GM19452 (cell line): Measurements from ENCODE around the gene TCEAL9.
"Not testable (repeated sequence)": the region's sequence is repeated elsewhere in the genome, so short reads cannot be mapped to it uniquely, and the experiment has no call there.

Source experiments
- ATAC-seq: cut with Tn5 transposase; IDR thresholded peaks from one replicate; pipeline ENCODE4 v1.9.1; 2021; ENCODE audit not compliant: unreplicated experiment

Gene TCEAL9

GRCh38 chrX:103372886-103373285, 16.6 kb downstream of the TCEAL9 start:
- no peak for ATAC-seq

- ATAC-seq: no peak
Measured at GRCh38 chrX:103373581-103373980, 17.3 kb downstream of the TCEAL9 start.

DNA sequence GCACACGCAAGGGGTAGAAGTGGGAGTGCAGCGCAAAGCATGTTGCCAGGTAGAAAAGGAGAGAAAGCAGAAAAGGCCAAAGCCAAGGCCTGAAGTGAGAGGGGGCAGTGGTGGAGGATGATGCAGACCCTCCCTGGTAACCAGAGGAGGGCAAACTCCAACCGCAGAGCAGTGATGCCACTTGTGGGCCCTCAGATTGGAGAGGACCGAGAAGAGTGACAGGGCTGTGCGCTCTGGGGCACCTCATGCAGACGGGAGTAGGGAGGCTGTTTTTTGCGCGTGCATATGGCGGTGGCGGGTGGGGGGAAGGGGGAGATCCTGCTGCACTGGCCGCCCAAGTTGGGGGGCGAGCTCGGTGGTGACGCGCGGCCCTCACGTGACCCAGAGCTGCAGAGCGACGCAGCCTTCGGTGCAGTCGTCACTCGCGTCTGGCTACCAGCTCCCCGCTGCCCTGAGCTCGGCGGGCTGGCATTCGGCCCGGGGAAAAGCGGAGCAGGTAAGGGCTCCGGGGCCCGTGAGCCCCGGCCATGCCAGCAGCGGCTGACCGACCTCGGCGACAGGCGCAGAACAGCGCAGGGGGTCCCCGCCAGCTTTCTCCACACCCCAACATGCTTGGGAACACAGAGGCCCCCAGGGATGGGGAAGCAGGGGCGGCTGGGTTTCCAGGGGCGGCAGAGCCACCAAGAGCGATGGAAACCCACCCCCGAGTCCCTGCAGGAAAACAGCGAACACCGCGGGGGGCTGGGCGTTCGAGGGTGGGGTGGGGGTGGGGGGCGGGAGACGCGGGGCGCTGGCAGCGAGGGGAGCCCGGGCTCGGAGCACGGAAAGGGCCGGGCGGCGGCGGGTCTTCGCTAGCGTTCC, 20.0 kb downstream of the TCEAL9 start, which contains the start of gene BEX3:
Gene BEX3, plus strand, starts transcription at position 421 of the 861 bp plus-strand sequence. CDS start 984 bp downstream, outside the sequence.
- no peak for ATAC-seq

- ATAC-seq: no peak
Measured at GRCh38 chrX:103376979-103377324, 20.6 kb downstream of the TCEAL9 start.

GRCh38 chrX:103378990-103379389, 22.7 kb downstream of the TCEAL9 start:
- no peak for ATAC-seq

DNA sequence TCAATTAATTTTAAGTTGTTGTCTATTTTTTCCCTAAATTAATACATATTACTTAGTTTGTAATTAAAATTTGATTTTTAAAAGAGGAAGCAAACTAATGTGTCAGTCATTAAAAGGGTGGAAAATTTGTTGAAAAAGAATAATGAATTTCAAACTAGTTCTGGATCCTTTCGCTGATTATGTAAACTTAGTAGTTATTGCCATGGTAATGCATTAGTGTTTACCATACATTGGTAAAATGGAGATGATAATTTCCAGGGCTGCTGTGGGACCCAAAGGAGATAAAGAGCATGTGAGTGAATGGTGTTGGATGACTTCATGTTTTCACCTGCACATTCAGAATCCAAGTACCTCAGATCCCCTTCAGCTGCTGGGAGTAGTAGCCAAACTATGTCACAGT, 26.6 kb downstream of the TCEAL9 start:
- ATAC-seq: no peak

GRCh38 chrX:103384672-103385071, 28.4 kb downstream of the TCEAL9 start:
- no peak for ATAC-seq

- not testable (repeated sequence) for ATAC-seq
Measured at GRCh38 chrX:103385283-103385830, 29.1 kb downstream of the TCEAL9 start.

DNA sequence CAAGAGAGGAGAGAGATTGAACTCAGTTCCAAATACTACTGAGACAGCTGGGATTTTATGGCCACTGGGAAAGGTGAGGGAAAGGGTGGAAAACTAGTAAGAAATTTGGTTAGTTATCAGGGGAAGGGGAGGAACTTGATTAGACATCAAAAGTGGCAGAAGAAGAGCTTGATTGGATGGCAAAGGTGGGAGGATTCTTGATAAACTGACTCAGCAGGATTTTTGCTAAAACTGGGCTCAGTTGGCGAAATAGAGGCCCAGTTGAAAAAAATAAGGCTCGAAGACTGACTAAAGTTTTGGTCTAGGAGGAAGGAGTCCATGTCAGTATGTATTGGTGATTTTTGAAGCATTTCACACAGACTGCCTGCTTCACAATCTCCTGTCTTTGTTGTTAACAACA, 30.0 kb downstream of the TCEAL9 start:
- ATAC-seq: no peak

DNA sequence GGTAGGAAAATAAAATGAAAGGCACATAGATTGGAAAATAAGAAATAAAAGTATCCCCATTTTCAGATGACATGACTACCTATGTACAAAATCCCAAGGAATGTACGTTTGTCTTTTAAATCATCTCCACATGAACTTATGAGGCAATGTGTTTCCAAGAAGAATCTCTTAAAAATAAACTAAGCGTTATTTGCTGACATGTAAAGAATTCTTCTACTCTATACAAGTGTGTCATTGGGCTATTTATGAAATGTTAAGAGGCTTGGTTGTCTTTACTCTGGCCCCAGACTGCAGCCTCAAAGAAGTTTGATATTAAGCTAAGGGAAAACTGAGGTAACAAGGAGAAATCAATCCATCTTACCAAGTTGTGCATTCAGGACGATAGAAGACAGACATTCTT, 37.2 kb downstream of the TCEAL9 start:
- no peak for ATAC-seq

DNA sequence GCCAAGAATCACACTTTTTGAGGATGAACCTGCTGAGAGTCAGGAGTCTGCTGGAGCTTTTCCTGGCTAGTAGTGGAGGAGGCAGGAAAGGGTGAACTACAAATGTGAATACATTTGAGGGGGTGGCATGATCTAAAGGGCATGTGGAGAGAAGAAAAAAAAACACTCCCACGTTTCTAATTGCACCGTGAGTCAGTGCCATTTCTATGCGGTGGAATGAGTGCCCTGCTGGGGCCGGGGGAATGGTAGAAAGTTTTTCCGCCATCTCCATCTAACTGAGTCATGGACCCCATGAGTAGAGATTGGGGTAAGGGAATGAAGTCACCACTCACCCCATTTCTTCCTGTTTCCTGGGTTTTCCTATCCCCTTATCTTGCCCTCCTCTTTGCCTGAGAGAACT, 39.9 kb downstream of the TCEAL9 start:
- ATAC-seq: no peak

DNA sequence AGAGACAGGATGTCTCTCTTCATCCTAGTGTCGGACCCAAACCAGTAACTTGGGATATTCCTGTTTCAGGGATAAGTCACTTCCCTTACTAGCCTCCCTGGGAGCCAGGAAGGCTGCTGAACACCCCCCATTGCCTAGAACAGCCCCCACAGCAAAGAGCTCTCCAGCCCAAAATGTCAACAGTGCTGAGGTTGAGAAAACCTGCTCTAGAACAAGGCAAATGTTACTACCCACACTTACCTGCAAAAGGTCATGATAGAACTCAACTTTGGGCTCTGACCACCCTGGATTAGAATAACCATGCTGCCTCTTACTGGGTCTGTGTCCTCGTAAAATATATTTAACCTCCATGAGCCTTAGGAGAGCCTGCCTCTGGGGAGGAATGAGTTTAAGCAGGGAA, 40.4 kb downstream of the TCEAL9 start:
- ATAC-seq: no peak

DNA sequence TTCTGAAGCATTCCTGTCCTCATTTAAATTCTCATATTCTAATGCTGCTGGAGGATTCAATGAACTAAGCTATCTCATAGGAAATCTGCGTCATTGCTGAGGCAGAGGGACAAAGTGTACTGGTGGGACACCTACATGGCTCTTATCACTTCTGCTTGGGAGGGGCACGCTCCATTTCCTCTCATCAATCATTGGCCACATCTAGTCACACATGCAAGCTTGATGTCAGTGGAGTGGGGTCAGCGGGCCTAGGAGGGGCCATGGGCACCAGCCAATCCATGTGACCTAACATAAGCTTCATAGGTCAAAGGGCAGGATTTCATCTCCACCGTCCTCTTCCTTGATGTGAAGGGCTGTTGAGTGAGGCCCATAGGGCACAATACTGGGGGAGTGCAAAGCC, 41.4 kb downstream of the TCEAL9 start:
- no peak for ATAC-seq

DNA sequence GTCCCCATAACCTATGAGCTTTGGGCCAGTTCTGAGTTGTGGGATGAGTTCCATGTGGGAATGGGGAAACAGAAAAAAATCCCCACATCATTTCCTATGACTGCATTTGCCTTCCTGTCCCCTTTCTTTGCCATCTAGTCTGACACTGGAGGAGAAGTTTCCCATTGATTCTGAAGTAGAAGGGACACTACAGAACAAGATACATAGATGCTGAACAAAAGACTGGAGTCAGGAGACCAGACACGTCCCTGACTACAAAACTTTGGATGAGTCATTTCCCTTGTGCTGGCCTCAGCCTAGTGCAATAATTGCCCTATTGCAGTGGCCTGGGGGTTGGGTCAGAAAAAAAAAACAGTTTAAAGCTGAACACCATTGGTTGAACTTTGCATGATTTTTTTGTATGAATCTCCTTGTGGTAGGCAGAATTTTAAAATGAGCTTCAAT, 42.1 kb downstream of the TCEAL9 start:
- ATAC-seq: no peak

DNA sequence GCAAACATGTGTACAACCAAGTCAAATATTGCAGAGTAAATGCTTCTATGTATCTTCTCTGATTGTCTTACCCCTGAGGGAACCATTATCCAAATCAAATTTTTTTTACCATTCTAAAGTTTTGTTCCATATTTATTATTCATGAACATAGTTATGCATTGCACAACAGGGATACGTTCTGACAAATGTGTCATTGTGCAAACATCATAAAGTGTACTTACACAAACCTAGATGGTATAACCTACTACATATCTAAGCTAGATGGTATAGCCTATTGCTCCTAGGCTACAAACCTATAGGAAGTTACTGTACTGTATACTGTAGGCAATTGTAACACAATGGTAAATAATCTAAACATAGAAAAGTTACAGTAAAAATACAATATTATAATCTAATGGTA, 43.4 kb downstream of the TCEAL9 start:
- ATAC-seq: no peak

DNA sequence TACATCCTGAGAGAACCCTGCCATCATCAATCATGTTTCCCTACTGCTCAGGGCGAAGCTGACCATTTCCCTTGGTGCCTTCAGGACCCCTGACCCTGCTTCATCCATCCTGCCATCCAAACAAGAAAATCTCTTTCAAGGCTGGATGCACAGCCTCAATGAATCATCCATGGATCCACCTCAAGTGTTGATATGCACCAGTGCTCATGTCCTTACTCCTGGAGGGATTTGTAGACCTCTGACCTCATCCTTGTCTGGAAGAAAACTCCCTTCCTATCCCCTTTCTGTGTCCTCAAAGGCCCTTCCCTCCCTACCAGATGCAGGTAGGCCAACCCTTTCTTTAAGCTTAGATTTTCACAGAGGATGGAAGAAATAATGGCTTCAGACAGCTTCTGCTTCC, 44.6 kb downstream of the TCEAL9 start:
- ATAC-seq: no peak

DNA sequence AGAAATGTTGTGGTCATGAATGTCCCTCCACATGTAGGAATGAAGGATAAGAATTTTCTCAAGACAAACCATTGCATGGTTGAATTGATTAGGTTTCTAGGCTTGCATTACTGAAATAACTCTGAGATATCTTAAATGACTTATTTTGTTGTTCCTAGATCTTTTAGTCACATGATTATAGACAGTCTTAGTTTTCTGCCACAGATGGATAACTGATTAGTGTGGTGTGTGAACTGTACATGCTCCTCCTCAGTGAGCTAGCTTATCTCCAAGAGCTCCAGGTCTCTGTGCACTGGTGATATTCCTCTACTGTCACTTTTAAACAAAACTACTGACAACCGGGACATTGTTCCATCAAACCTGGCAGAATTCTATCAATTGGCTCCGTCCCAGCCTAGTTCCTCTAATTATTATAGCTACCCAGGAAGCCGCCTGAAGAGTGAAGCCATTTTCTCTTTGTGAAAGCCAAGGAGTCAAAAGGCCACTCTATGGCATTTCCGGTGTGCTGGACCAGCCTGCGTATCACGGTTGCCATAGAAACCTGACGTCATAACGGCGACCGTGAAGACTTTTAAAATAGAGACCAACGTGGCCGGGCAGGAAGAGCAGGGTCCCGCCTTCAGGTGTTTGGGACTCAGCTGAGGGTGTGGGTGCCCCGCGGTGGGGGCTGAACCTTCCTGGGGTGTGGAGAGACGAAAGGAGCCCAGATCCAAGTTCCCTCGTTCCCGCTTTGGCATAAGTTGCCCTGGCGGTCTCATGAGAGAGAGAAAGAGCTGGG, 48.1 kb downstream of the TCEAL9 start:
- peak; percentile 99 for ATAC-seq

DNA sequence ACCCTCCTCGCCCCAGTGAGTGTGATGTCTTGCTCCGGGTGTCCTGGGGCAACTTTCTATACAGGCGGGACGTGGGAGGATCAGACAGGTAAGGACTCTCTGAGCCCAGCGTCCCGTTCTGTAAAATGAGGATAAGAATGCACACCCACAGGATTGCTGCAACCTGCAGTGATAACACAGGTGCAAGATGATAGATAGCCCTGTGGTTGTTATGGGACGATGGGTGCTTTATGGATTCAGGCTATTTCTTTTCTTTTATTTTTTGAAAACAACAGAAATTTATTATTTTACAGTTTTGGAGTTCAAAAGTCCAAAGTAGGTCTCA, 48.7 kb downstream of the TCEAL9 start:
- peak; percentile 17 for ATAC-seq

- ATAC-seq: no peak
Measured at GRCh38 chrX:103406256-103406655, 50.0 kb downstream of the TCEAL9 start.

GRCh38 chrX:103407776-103408175, 51.5 kb downstream of the TCEAL9 start:
- no peak for ATAC-seq
